NCI-H748 treated with DMSO at 0.1 percent for 48 hours (cell line): ENCODE data around the gene CHRNA7.
"Not testable (repeated sequence)": the region's sequence is repeated elsewhere in the genome, so short reads cannot be mapped to it uniquely, and the experiment has no call there.

Experiments used
- DNase-seq: peaks from one replicate; lab custom pipeline; 2025; lab: John Stamatoyannopoulos, UW

CHRNA7 gene

GRCh38 chr15:32120577-32121383, 90.5 kb downstream of the CHRNA7 start:
- no peak for DNase-seq

GRCh38 chr15:32121384-32121695, 91.0 kb downstream of the CHRNA7 start:
- no peak for DNase-seq

- no peak for DNase-seq
Observed at GRCh38 chr15:32122013-32122412, 91.7 kb downstream of the CHRNA7 start.

GRCh38 chr15:32123473-32123872, 93.2 kb downstream of the CHRNA7 start:
- DNase-seq, result no peak

- DNase-seq, result no peak
Observed at GRCh38 chr15:32124726-32125125, 94.4 kb downstream of the CHRNA7 start.

- DNase-seq, result no peak
Observed at GRCh38 chr15:32125595-32125994, 95.3 kb downstream of the CHRNA7 start.

- no peak for DNase-seq
Observed at GRCh38 chr15:32129815-32130214, 99.5 kb downstream of the CHRNA7 start.

GRCh38 chr15:32130823-32131222, 100.5 kb downstream of the CHRNA7 start:
- DNase-seq, result no peak

GRCh38 chr15:32131803-32132202, 101.5 kb downstream of the CHRNA7 start:
- DNase-seq, result no peak

- no peak for DNase-seq
Observed at GRCh38 chr15:32132859-32133258, 102.5 kb downstream of the CHRNA7 start.

- no peak for DNase-seq
Observed at GRCh38 chr15:32134842-32135241, 104.5 kb downstream of the CHRNA7 start.

- DNase-seq, result no peak
Observed at GRCh38 chr15:32135335-32135734, 105.0 kb downstream of the CHRNA7 start.

- not testable (repeated sequence) for DNase-seq
Observed at GRCh38 chr15:32145512-32145911, 115.2 kb downstream of the CHRNA7 start.

GRCh38 chr15:32148833-32149555, 118.7 kb downstream of the CHRNA7 start:
- DNase-seq, result no peak

- DNase-seq, result no peak
Observed at GRCh38 chr15:32152574-32152973, 122.3 kb downstream of the CHRNA7 start.

GRCh38 chr15:32153868-32154623, 123.7 kb downstream of the CHRNA7 start:
- not testable (repeated sequence) for DNase-seq

GRCh38 chr15:32162143-32162542, 131.8 kb downstream of the CHRNA7 start:
- DNase-seq, result not testable (repeated sequence)

- DNase-seq, result not testable (repeated sequence)
Observed at GRCh38 chr15:32164065-32164464, 133.8 kb downstream of the CHRNA7 start.

GRCh38 chr15:32164747-32165146, 134.4 kb downstream of the CHRNA7 start:
- not testable (repeated sequence) for DNase-seq

- DNase-seq, result not testable (repeated sequence)
Observed at GRCh38 chr15:32165775-32166174, 135.5 kb downstream of the CHRNA7 start.

GRCh38 chr15:32166270-32166669, 136.0 kb downstream of the CHRNA7 start:
- not testable (repeated sequence) for DNase-seq

GRCh38 chr15:32167913-32168312, 137.6 kb downstream of the CHRNA7 start:
- not testable (repeated sequence) for DNase-seq

- DNase-seq, result not testable (repeated sequence)
Observed at GRCh38 chr15:32180579-32180978, 150.3 kb downstream of the CHRNA7 start.
